CD14-positive monocyte (primary cell): Measurements from ENCODE around the gene MKNK1. TPM values are rescaled to one million over a fixed set of nuclear protein-coding genes. Genes with fewer than 3 reads are reported as not detected.

Source experiments
- DNase-seq, 3 donors: peaks; one replicate each; pipeline ENCODE4 v3.0.0-alpha.2; 2011 to 2022
- H2AFZ ChIP-seq: 2 replicates; pipeline ENCODE4 v1.6.0; 2012; ENCODE audit warnings: mild to moderate bottlenecking, low read depth, low read length, inconsistent platforms; ENCODE audit not compliant: insufficient read depth, poor library complexity, severe bottlenecking
- H3K27ac ChIP-seq, 2 donors: 1 replicate in 1 of 2; 2 replicates in 1 of 2; pipeline ENCODE4 v1.5.1; 2012 to 2013; ENCODE audit warnings: low read length in 2 of 2, control low read depth in 1 of 2, inconsistent platforms in 1 of 2, low read depth in 1 of 2, mild to moderate bottlenecking in 1 of 2
- H3K27me3 ChIP-seq, 2 donors: one replicate each; pipeline versions ENCODE4 v1.6.0 to v1.6.1; 2011 to 2013; ENCODE audit warnings: low read length in 2 of 2; ENCODE audit not compliant: control insufficient read depth in 2 of 2, insufficient read depth in 2 of 2
- H3K36me3 ChIP-seq, 2 donors: replicated peaks in 1 of 2; 1 replicate in 1 of 2; 2 replicates in 1 of 2; pipeline versions ENCODE4 v1.5.1 to v1.6.1; 2012 to 2013; ENCODE audit warnings: low read length in 2 of 2, control low read depth in 1 of 2, inconsistent platforms in 1 of 2, mild to moderate bottlenecking in 1 of 2; ENCODE audit not compliant: insufficient read depth in 2 of 2, control insufficient read depth in 1 of 2
- H3K4me1 ChIP-seq, 2 donors: 1 replicate in 1 of 2; 2 replicates in 1 of 2; pipeline versions ENCODE4 v1.5.1 to v1.6.1; 2012 to 2013; ENCODE audit warnings: low read length in 2 of 2, control low read depth in 1 of 2, inconsistent platforms in 1 of 2, mild to moderate bottlenecking in 1 of 2, moderate library complexity in 1 of 2; ENCODE audit not compliant: insufficient read depth in 2 of 2, control insufficient read depth in 1 of 2
- H3K4me2 ChIP-seq: replicated peaks from 2 replicates; pipeline ENCODE3; 2012; ENCODE audit warnings: low read length, moderate library complexity, mild to moderate bottlenecking; ENCODE audit not compliant: poor library complexity, severe bottlenecking; ENCODE audit errors: extremely low read depth
- H3K4me3 ChIP-seq, 3 experiments: fragments of 200-600 bp in 1 of 3; sonication (generic) in 1 of 3; replicated peaks in 1 of 3; 1 replicate in 2 of 3; 2 replicates in 1 of 3; pipeline ENCODE4 v1.5.1; 2011 to 2013; ENCODE audit warnings: low read length in 3 of 3, mild to moderate bottlenecking in 3 of 3, control low read depth in 2 of 3, low read depth in 2 of 3, inconsistent platforms in 1 of 3, moderate library complexity in 1 of 3
- H3K79me2 ChIP-seq: 2 replicates; pipeline ENCODE4 v1.6.0; 2012; ENCODE audit warnings: mild to moderate bottlenecking, control low read depth, inconsistent platforms, low read length, moderate library complexity; ENCODE audit not compliant: insufficient read depth
- H3K9ac ChIP-seq: 2 replicates; pipeline ENCODE4 v1.6.0; 2017; ENCODE audit warnings: low read length, mild to moderate bottlenecking; ENCODE audit not compliant: insufficient read depth, poor library complexity, severe bottlenecking
- H3K9me3 ChIP-seq, 2 donors: replicated peaks in 1 of 2; 1 replicate in 1 of 2; 2 replicates in 1 of 2; pipeline versions ENCODE4 v1.5.1 to v1.6.1; 2012 to 2013; ENCODE audit warnings: low read length in 2 of 2, control low read depth in 1 of 2; ENCODE audit not compliant: control insufficient read depth in 1 of 2, insufficient read depth in 1 of 2
- H4K20me1 ChIP-seq: 2 replicates; pipeline ENCODE4 v1.6.0; 2012; ENCODE audit warnings: mild to moderate bottlenecking, low read length, control low read depth, moderate library complexity; ENCODE audit not compliant: insufficient read depth
- H3K27ac Mint-ChIP-seq, 7 donors: one replicate each; pipeline ENCODE4 v1.8.0; 2020; ENCODE audit warnings: mild to moderate bottlenecking in 7 of 7, mixed read lengths in 7 of 7, moderate library complexity in 6 of 7, inconsistent platforms in 2 of 7
- H3K27me3 Mint-ChIP-seq, 3 donors: one replicate each; pipeline ENCODE4 v1.8.0; 2021 to 2022; ENCODE audit warnings: low read depth in 3 of 3, mild to moderate bottlenecking in 3 of 3, mixed read lengths in 3 of 3, moderate library complexity in 3 of 3, inconsistent platforms in 1 of 3
- H3K36me3 Mint-ChIP-seq, 2 donors: one replicate each; pipeline ENCODE4 v1.8.0; 2020; ENCODE audit warnings: mixed read lengths in 2 of 2, inconsistent platforms in 1 of 2, mild to moderate bottlenecking in 1 of 2
- H3K4me1 Mint-ChIP-seq: one replicate; pipeline ENCODE4 v1.8.0; 2020; ENCODE audit warnings: mild to moderate bottlenecking, mixed read lengths
- H3K4me3 Mint-ChIP-seq, 2 donors: one replicate each; pipeline ENCODE4 v1.8.0; 2020; ENCODE audit warnings: mild to moderate bottlenecking in 2 of 2, mixed read lengths in 2 of 2, moderate library complexity in 1 of 2
- H3K9me3 Mint-ChIP-seq, 7 donors: one replicate each; pipeline ENCODE4 v1.8.0; 2020 to 2022; ENCODE audit warnings: mixed read lengths in 7 of 7, mild to moderate bottlenecking in 6 of 7, moderate library complexity in 6 of 7, inconsistent platforms in 2 of 7
- CTCF ChIP-seq: fragments of 200-600 bp; IDR thresholded peaks from one replicate; pipeline ENCODE4 v1.8.0; 2022; ENCODE audit warnings: antibody characterized with exemption, mild to moderate bottlenecking
- WGBS: methylation state at CpG from one replicate; pipeline ENCODE4 v1.1.5; 2013; ENCODE audit warnings: missing lambda C conversion rate; ENCODE audit not compliant: insufficient coverage; 5-methylcytosine and 5-hydroxymethylcytosine counted together
- intact Hi-C, 2 donors: fragments of 100-400 bp; cut with micrococcal nuclease; formaldehyde crosslinking; loops; one replicate each; pipeline versions ENCODE4 v1.15.0 to v1.15.1; 2023
- polyA plus RNA-seq, 3 donors: library from polyadenylated mRNA; depleted of rRNA in 1 of 3; unstranded in 2 of 3; stranded (reverse) in 1 of 3; fragments of 300-500 nt in 2 of 3; fragments of >200 nt in 1 of 3; fragmentation: Illumina TruSeq in 2 of 3; gene quantifications; 1 replicate in 2 of 3; 2 replicates in 1 of 3; pipeline ENCODE4 v1.2.3, GENCODE V29; 2012 to 2021

Gene MKNK1
- polyA plus RNA-seq, 3 donors = 38.2 to 144 (median 38.6) TPM

GRCh38 chr1:46647611-46648010, 43.5 kb upstream of the MKNK1 start:
- Mint-ChIP-seq H3K4me1 (no peaks in the 10 kb centered on the region), H3K36me3 (peaks cover 41 to 56% of the 10 kb centered on the region in 2 donors), H3K27ac (no peak overlapping the region), H3K27me3 (no peaks in the 10 kb centered on the region), H3K4me3 (no peak overlapping the region), H3K9me3 (peaks cover 0 to 11% (median 7%) of the 10 kb centered on the region in 7 donors)
- H3K27me3 ChIP-seq = no peaks in the 10 kb centered on the region
- H3K9ac ChIP-seq = no peak overlapping the region
- no peaks in the 10 kb centered on the region for H3K79me2 ChIP-seq
- H3K4me3 ChIP-seq = no peak overlapping the region
- no peak overlapping the region for H3K27ac ChIP-seq
- H3K4me2 ChIP-seq = no peak overlapping the region
- DNase-seq = no peak
- H4K20me1 ChIP-seq = no peaks in the 10 kb centered on the region
- TF ChIP-seq CTCF = no peak
- H3K4me1 ChIP-seq = no peaks in the 10 kb centered on the region
- no CpG with 5 or more reads among the region's 3 CpGs for WGBS
- peaks cover 0 to 9% of the 10 kb centered on the region in 2 donors for H3K9me3 ChIP-seq
- no peak overlapping the region for H2AFZ ChIP-seq
- H3K36me3 ChIP-seq = peaks cover 24 to 57% of the 10 kb centered on the region in 2 donors
- intact Hi-C loops = no loop called here

GRCh38 chr1:46646844-46647243, 42.8 kb upstream of the MKNK1 start:
- H3K79me2 ChIP-seq = no peaks in the 10 kb centered on the region
- no peaks in the 10 kb centered on the region for H3K27me3 Mint-ChIP-seq
- H3K27me3 ChIP-seq = no peaks in the 10 kb centered on the region
- H3K4me1 Mint-ChIP-seq = no peaks in the 10 kb centered on the region
- no peak for TF ChIP-seq CTCF
- H3K4me3 Mint-ChIP-seq = no peak overlapping the region
- no peak for DNase-seq
- H3K4me3 ChIP-seq = no peak overlapping the region
- H3K36me3 Mint-ChIP-seq = peaks cover 40 to 55% of the 10 kb centered on the region in 2 donors
- H3K27ac ChIP-seq = no peak overlapping the region
- intact Hi-C loops = no loop called here
- no peak overlapping the region for H2AFZ ChIP-seq
- WGBS = no CpG with 5 or more reads among the region's 2 CpGs
- H3K9ac ChIP-seq = no peak overlapping the region
- peaks cover 0 to 11% (median 7%) of the 10 kb centered on the region in 7 donors for H3K9me3 Mint-ChIP-seq
- H3K9me3 ChIP-seq = peaks cover 0 to 9% of the 10 kb centered on the region in 2 donors
- H4K20me1 ChIP-seq = no peaks in the 10 kb centered on the region
- peaks cover 20 to 59% of the 10 kb centered on the region in 2 donors for H3K36me3 ChIP-seq
- H3K27ac Mint-ChIP-seq = no peak overlapping the region
- no peaks in the 10 kb centered on the region for H3K4me1 ChIP-seq
- no peak overlapping the region for H3K4me2 ChIP-seq
